HPDE6-E6E7 (cell line): ENCODE data around the gene CYP2J2.
"Not testable (repeated sequence)": the region's sequence is repeated elsewhere in the genome, so short reads cannot be mapped to it uniquely, and the experiment has no call there.

ENCODE experiments used
- DNase-seq: peaks from one replicate; pipeline ENCODE4 v3.0.0; 2011; ENCODE audit warnings: missing footprints; ENCODE audit errors: extremely low spot score

CYP2J2 gene

GRCh38 chr1:59919746-59920145 lies 6.8 kb downstream of the CYP2J2 start:
- no peak for DNase-seq

- no peak for DNase-seq
Observed at GRCh38 chr1:59917785-59918180, 8.8 kb downstream of the CYP2J2 start.

GRCh38 chr1:59917026-59917784 lies 9.4 kb downstream of the CYP2J2 start:
- DNase-seq = no peak

GRCh38 chr1:59915516-59915915 lies 11.1 kb downstream of the CYP2J2 start:
- DNase-seq = no peak

- DNase-seq = not testable (repeated sequence)
Observed at GRCh38 chr1:59914791-59915286, 11.7 kb downstream of the CYP2J2 start.

- no peak for DNase-seq
Observed at GRCh38 chr1:59908682-59909081, 17.9 kb downstream of the CYP2J2 start.

- DNase-seq = no peak
Observed at GRCh38 chr1:59908084-59908483, 18.5 kb downstream of the CYP2J2 start.

- DNase-seq = no peak
Observed at GRCh38 chr1:59906931-59907330, 19.6 kb downstream of the CYP2J2 start.

- no peak for DNase-seq
Observed at GRCh38 chr1:59903141-59903754, 23.3 kb downstream of the CYP2J2 start.

- DNase-seq = no peak
Observed at GRCh38 chr1:59901770-59902388, 24.7 kb downstream of the CYP2J2 start.

GRCh38 chr1:59900640-59901039 lies 25.9 kb downstream of the CYP2J2 start:
- DNase-seq = no peak

- DNase-seq = no peak
Observed at GRCh38 chr1:59898927-59899326, 27.6 kb downstream of the CYP2J2 start.

GRCh38 chr1:59897165-59897564 lies 29.4 kb downstream of the CYP2J2 start:
- no peak for DNase-seq

- peak; percentile 69 for DNase-seq
Observed at GRCh38 chr1:59892841-59893811, 33.4 kb downstream of the CYP2J2 start.

- DNase-seq = no peak
Observed at GRCh38 chr1:59885160-59885832, 41.3 kb downstream of the CYP2J2 start.

- no peak for DNase-seq
Observed at GRCh38 chr1:59880735-59881134, 45.8 kb downstream of the CYP2J2 start.

GRCh38 chr1:59879996-59880505 lies 46.5 kb downstream of the CYP2J2 start:
- DNase-seq = no peak

GRCh38 chr1:59879574-59879973 lies 47.0 kb downstream of the CYP2J2 start:
- peak; percentile 67 for DNase-seq

- DNase-seq = no peak
Observed at GRCh38 chr1:59878370-59878769, 48.2 kb downstream of the CYP2J2 start.

GRCh38 chr1:59877108-59877682 lies 49.4 kb downstream of the CYP2J2 start:
- no peak for DNase-seq
